Peyer's patch (tissue), 4 donors: ENCODE measurements around the gene FBXO24.

Experiments used
- CTCF ChIP-seq, 6 experiments: fragments of 450-650 bp in 4 of 6; fragments of 200-600 bp in 2 of 6; sonication (generic) in 1 of 6; IDR thresholded peaks; one replicate each; pipeline ENCODE4 v1.5.1; 2017 to 2019; ENCODE audit warnings: antibody characterized with exemption in 6 of 6, mild to moderate bottlenecking in 3 of 6, moderate library complexity in 1 of 6
- POLR2A ChIP-seq, 2 donors: fragments of 450-650 bp; IDR thresholded peaks; one replicate each; pipeline ENCODE4 v1.5.1; 2017; ENCODE audit warnings: antibody characterized with exemption in 2 of 2, mild to moderate bottlenecking in 2 of 2, moderate library complexity in 2 of 2

GRCh38 chr7:100555701-100556100 is 30.4 kb upstream of the FBXO24 start:
- no peak for TF ChIP-seq CTCF (IDR thresholded peaks at IDR 0.05)
- no peak for TF ChIP-seq POLR2A (IDR thresholded peaks at IDR 0.05)
